ENCODE data around the gene CHCHD10. TPM values are rescaled to one million over a fixed set of nuclear protein-coding genes. Genes with fewer than 3 reads are reported as not detected.

The CHCHD10 gene
- total and polyA plus RNA-seq, 2 of the 13 experiments (the other 11 are each of a cell fraction or from before 2014, with no cell fraction given) = 37.0 to 62.8 TPM

- Histone ChIP-seq H4K20me1 (ENCODE audit: insufficient read depth, low read length) (no peaks in the 10 kb centered on the region), H3K4me1 (ENCODE audit: insufficient read depth, low read length) (peaks cover 24% of the 10 kb centered on the region), H2AFZ (ENCODE audit: low read length) (peak overlapping the region; percentile 60), H3K79me2 (ENCODE audit: insufficient read depth, low read length) (peaks cover 6% of the 10 kb centered on the region), H3K4me2 (ENCODE audit: low read depth, low read length) (peak overlapping the region; percentile 83), H3K9ac (ENCODE audit: insufficient read depth, low read depth, low read length) (peak overlapping the region; percentile 75), H3K4me3 (replicated peaks in 1 of 3; ENCODE audit: insufficient read depth in 1 of 3, low read depth in 2 of 3, low read length in 3 of 3) (peak overlapping the region; percentile 86 to 94 (median 92)), H3K36me3 (replicated peaks in 1 of 2; ENCODE audit: control insufficient read depth in 1 of 2, insufficient read depth in 2 of 2, low read length in 2 of 2) (peaks cover 2 to 13% of the 10 kb centered on the region in 2 experiments; a peak in 4 of 5 replicates), H3K27ac (ENCODE audit: extremely low read length, insufficient read depth, low read length) (peak overlapping the region; percentile 71), H3K27me3 (ENCODE audit: control insufficient read depth in 1 of 2, insufficient read depth in 2 of 2, low read length in 2 of 2) (no peaks in the 10 kb centered on the region), H3K9me3 (ENCODE audit: low read length) (no peaks in the 10 kb centered on the region)
- peak; percentile 50 for FAIRE-seq
- WGBS (ENCODE audit: low lambda C conversion rate) = 7% methylated on average over 6 of the region's 84 CpGs
- POLR2A ChIA-PET = interaction anchor here (0.5 to 1.6 kb wide), 13 partner anchors 12 to 177 kb away, joined by 3 to 7 read pairs (median 4); partner anchors contain the start of genes C22orf15, CHCHD10, MIF and MMP11
- CTCF ChIA-PET (ENCODE audit: low intra/inter-chr PET ratio, low total read pairs) = no interaction called here
- BruUV-seq (replicated peaks) = TSS peak; percentile 71
- intact Hi-C loops (cut with micrococcal nuclease; ENCODE audit: unreplicated experiment) = no loop called here
- peak; percentile 67 for DNase-seq (ENCODE audit: low spot score)
- peak; percentile 89 for ATAC-seq
- in situ Hi-C loops (cut with HindIII; ENCODE audit: extremely low pct_ligation_motif_present, low pct_unique_long_range_greater_than_20kb) = no loop called here
- TF ChIP-seq FOXC1 (CRISPR knock-in tag; IDR thresholded peaks at IDR 0.05; ENCODE audit: borderline replicate concordance) (peak; percentile 88), ZNF749 (CRISPR knock-in tag; IDR thresholded peaks at IDR 0.05; ENCODE audit: borderline replicate concordance) (peak; percentile 50; the same call in 1 of the 2 replicates), NR2C2 (CRISPR knock-in tag; IDR thresholded peaks at IDR 0.05; ENCODE audit: borderline replicate concordance) (peak; percentile 96), ZBTB14 (CRISPR knock-in tag; IDR thresholded peaks at IDR 0.05) (peak; percentile 46; the same call in 1 of the 2 replicates), ZNF768 (CRISPR knock-in tag; IDR thresholded peaks at IDR 0.05) (peak; percentile 55), FLYWCH1 (CRISPR knock-in tag; IDR thresholded peaks at IDR 0.05) (no peak), ZNF136 (CRISPR knock-in tag; IDR thresholded peaks at IDR 0.05; ENCODE audit: low read depth) (0 out of 2 replicates have a peak, but pooled peaks have one; percentile 86), RFXANK (CRISPR knock-in tag; IDR thresholded peaks at IDR 0.05) (0 out of 2 replicates have a peak, but pooled peaks have one; percentile 76), ZNF546 (CRISPR knock-in tag; conservative IDR thresholded peaks at IDR 0.05) (peak; percentile 64), U2AF1 (optimal IDR thresholded peaks at IDR 0.05; ENCODE audit: low read depth, low read length) (peak; percentile 37), IKZF5 (CRISPR knock-in tag; IDR thresholded peaks at IDR 0.05) (peak; percentile 59; the same call in 1 of the 2 replicates), CEBPZ (IDR thresholded peaks at IDR 0.05; ENCODE audit: low read length) (no peak), ZNF577 (CRISPR knock-in tag; IDR thresholded peaks at IDR 0.05; ENCODE audit: borderline replicate concordance, low read depth) (no peak), THRA (CRISPR knock-in tag; IDR thresholded peaks at IDR 0.05; ENCODE audit: borderline replicate concordance) (peak; percentile 61; the same call in 1 of the 2 replicates), ZNF670 (CRISPR knock-in tag; IDR thresholded peaks at IDR 0.05; ENCODE audit: borderline replicate concordance) (peak; percentile 87)
These were observed 50.7 kb downstream of the CHCHD10 start for GRCh38 chr22:23716811-23717801.
